Hepatocyte (in vitro differentiated cells): ENCODE data around the gene CSNK1A1L.

Experiments used
- CTCF ChIP-seq: fragments of 200-600 bp; sonication (generic); IDR thresholded peaks from 2 replicates; pipeline ENCODE4 v1.5.1; 2016; ENCODE audit warnings: antibody characterized with exemption, mild to moderate bottlenecking; ENCODE audit not compliant: poor library complexity
- EZH2 ChIP-seq: fragments of 200-600 bp; sonication (generic); IDR thresholded peaks from 2 replicates; pipeline ENCODE4 v1.6.1; 2016; ENCODE audit warnings: antibody characterized with exemption, mild to moderate bottlenecking, borderline replicate concordance
- EZH2phosphoT487 ChIP-seq: fragments of 200-600 bp; sonication (generic); IDR thresholded peaks from one replicate; pipeline ENCODE4 v1.6.1; 2018; ENCODE audit warnings: antibody characterized with exemption, mild to moderate bottlenecking, low read depth, moderate library complexity; ENCODE audit not compliant: unreplicated experiment, severe bottlenecking

GRCh38 chr13:37087486-37087885 lies 18.0 kb downstream of the CSNK1A1L start:
- TF ChIP-seq CTCF = no peak
- TF ChIP-seq EZH2 = no peak
- TF ChIP-seq EZH2phosphoT487 = no peak
